Ishikawa (cell line): ENCODE data around the gene DPH6.

Source experiments
- EP300 ChIP-seq: IDR thresholded peaks from 2 replicates; pipeline ENCODE4 v1.6.1; 2012; ENCODE audit warnings: borderline replicate concordance
- RAD21 ChIP-seq: IDR thresholded peaks from 2 replicates; pipeline ENCODE4 v1.6.1; 2012; ENCODE audit warnings: low read depth
- YY1 ChIP-seq: IDR thresholded peaks from 2 replicates; pipeline ENCODE4 v1.6.1; 2012; ENCODE audit warnings: low read depth
- TF ChIP-seq, protein P1 (sequence below): IDR thresholded peaks from 2 replicates; pipeline ENCODE4 v1.6.1; 2012

DNA sequence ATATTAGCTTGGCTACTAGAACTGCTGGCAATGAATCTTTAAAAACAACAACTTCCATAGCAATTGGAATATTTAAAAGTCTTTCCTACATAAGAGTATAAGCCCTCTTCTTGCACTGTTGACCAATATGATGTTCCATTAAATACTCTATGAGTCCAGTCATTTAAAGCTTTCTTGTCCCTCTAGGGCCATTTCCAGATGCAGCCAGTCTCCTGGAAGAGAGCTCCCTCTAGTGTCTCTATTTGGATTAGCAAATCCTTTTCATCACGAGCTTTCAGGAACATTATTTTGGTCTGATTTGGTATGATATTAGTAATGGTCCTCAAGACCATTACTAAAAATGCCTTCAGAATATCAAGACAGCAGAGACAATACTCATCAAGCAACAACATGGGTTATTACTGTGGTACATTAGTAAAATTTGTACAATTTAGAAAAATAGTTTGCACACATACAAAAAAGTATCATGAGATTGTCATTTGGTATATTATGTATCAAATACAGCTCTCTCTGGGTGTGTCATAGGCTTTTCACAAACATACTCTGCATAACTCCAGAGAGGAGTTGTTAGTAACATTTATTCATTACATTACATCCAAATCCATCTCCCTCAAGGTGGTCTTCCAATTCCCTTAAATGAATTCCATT, 101.3 kb downstream of the DPH6 start:
- TF ChIP-seq EP300 (no peak), RAD21 (peak; percentile 81), YY1 (no peak)
- TF ChIP-seq, protein P1, sequence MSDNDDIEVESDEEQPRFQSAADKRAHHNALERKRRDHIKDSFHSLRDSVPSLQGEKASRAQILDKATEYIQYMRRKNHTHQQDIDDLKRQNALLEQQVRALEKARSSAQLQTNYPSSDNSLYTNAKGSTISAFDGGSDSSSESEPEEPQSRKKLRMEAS: no peak
